Ecto neural progenitor cell (in vitro differentiated cells): ENCODE data around the gene TAL2.
"Not testable (repeated sequence)": the region's sequence is repeated elsewhere in the genome, so short reads cannot be mapped to it uniquely, and the experiment has no call there.

Experiments
- DNase-seq: peaks from one replicate; pipeline ENCODE4 v3.0.0-alpha.2; 2018; ENCODE audit warnings: low spot score

The TAL2 gene

GRCh38 chr9:105676351-105676923, 14.2 kb downstream of the TAL2 start:
- peak; percentile 76 for DNase-seq

GRCh38 chr9:105678163-105678562, 15.9 kb downstream of the TAL2 start:
- DNase-seq = no peak

DNA sequence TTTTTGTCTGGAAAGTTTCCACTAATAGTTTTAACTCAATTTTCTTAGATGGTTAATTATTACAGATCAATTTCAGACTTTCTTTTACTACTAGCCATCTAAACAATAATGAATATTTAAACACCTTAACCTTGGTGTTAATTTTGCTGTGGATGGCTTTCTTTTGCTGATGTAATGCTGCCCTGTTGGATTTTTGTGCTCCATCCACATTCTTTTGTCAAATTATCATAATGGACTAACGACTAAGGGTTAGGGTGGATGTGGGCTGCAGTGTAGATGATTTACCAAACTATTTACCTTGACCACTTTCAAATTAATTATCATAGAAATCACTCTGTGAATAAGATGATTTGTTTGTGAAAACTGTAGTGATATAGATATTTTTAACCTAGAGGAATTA, 16.5 kb downstream of the TAL2 start:
- no peak for DNase-seq

GRCh38 chr9:105679257-105680022, 17.2 kb downstream of the TAL2 start:
- no peak for DNase-seq

GRCh38 chr9:105681313-105681712, 19.1 kb downstream of the TAL2 start:
- DNase-seq = no peak

GRCh38 chr9:105681724-105682123, 19.5 kb downstream of the TAL2 start:
- DNase-seq = no peak

- no peak for DNase-seq
Measured at GRCh38 chr9:105683688-105684275, 21.5 kb downstream of the TAL2 start.

DNA sequence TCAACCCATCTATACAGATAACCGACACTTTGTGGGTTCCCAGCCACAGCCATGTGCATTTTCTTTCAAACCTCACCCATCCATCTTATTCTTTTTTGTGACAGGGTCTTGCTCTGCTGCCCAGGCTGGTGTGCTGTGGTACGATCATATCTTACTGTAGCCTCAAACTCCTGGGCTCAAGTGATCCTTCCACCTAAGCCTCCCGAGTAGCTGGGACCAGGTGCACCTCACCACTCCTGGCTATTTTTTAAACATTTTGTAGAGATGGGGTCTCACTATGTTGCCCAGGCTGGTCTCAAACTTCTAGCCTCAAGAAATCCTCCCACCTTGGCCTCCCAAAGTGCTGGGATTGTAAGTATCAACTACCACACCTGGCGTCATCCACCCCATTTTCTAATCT, 24.7 kb downstream of the TAL2 start:
- no peak for DNase-seq

GRCh38 chr9:105690742-105691141, 28.5 kb downstream of the TAL2 start:
- no peak for DNase-seq

- no peak for DNase-seq
Measured at GRCh38 chr9:105693435-105694189, 31.4 kb downstream of the TAL2 start.

DNA sequence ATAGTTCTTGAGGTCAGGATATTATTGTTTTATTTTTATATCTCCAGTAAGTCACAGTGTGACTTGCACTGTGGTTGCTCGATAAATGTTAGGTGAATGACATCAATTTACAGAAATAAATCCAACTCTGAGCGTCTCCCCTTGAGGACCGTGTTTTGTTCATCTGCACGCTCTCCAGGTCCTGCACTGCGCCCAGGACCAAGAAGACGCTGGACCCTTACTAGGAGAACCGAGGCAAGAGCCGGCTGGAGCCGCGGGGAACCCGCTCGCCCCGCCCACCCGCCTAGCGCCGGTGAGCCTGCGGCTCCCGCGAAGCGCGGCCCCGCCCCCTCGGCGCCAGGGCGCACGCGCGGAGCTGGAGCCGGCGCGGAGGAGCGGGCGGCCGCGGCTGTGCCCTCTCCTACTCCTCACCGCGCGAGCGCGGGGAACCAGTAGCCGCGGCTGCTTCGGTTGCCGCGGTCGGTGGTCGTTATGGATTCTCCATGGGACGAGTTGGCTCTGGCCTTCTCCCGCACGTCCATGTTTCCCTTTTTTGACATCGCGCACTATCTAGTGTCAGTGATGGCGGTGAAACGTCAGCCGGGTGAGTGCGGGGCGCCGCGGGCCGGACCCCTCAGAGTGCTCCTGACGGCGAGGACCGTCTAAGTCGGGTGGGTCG, 32.1 kb downstream of the TAL2 start, which contains the start of gene TMEM38B:
Gene TMEM38B, plus strand, starts transcription at position 352 of the 658 bp plus-strand sequence. Its CDS starts 120 bp downstream, at position 472.
- peak; percentile 88 for DNase-seq

GRCh38 chr9:105694848-105695581, 32.8 kb downstream of the TAL2 start:
- DNase-seq = peak; percentile 78

GRCh38 chr9:105696219-105696793, 34.0 kb downstream of the TAL2 start:
- DNase-seq = no peak

GRCh38 chr9:105697871-105698270, 35.6 kb downstream of the TAL2 start:
- DNase-seq = no peak

DNA sequence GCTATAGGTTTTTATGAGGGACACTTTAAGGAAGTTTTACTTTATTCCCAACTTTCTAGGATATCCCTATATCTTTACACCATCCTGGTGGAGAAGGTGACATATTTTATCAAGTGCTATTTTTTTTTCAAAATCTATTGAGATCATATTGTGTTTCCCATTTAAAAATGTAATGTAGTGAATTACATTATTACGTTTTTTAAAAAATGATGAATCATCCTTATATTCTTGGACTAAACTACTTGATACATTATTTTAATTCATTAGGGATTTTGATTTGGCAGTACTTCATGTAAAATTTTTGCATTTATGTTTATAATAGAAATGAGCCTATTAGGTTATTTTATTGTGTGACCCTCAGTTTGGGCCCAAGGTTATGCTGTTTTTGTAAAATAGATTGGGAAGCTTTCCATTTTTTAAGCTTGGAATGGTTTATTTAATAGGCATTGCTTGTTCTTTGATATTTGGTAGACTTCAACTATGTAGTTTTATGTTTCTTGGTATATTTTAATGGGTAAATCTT, 36.2 kb downstream of the TAL2 start:
- DNase-seq = no peak

DNA sequence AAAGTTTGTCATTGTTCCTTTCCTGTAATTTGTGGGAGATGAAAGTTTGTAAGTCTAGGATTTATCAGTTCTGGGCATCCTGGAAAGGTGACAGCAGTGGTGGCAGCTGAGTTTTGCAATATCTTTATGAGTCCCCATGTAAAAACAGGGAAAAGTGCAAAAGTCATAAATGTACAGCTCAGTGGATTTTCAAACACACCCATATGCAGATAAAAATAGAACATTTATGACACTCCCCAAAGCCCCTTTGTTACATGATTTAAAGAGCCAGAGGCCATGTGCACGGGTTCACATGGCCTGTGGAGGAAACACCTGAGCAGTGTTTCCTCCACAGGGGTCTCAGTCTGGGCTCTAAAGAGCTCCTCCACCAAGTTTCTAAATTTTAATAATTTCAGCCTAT, 38.4 kb downstream of the TAL2 start:
- DNase-seq = no peak

GRCh38 chr9:105701145-105701544, 38.9 kb downstream of the TAL2 start:
- no peak for DNase-seq

DNA sequence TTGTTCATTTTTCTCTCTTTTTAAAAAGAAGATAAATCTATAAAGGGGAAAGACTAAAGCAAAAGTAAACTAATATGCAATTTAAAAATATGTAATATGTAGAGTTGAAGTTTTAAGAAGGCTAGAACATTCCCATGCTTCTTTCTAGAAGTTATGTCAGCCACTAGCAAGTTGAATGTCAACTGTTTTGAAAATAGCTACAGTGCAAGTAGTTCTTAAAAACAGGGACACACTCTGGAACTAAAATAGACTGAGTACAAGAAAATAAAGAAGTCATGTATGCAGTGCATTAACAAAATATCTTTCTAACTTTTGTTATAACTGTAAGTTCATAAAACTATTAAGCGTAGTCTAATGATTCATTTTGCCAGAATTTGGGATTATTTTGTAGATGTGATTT, 40.0 kb downstream of the TAL2 start:
- no peak for DNase-seq

DNA sequence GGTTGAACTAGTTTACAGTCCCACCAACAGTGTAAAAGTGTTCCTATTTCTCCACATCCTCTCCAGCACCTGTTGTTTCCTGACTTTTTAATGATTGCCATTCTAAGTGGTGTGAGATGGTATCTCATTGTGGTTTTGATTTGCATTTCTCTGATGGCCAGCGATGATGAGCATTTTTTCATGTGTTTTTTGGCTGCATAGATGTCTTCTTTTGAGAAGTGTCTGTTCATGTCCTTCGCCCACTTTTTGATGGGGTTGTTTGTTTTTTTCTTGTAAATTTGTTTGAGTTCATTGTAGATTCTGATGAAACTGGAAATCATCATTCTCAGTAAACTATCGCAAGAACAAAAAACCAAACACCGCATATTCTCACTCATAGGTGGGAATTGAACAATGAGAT, 41.4 kb downstream of the TAL2 start:
- DNase-seq = not testable (repeated sequence)

GRCh38 chr9:105706156-105706555, 43.9 kb downstream of the TAL2 start:
- DNase-seq = no peak

- no peak for DNase-seq
Measured at GRCh38 chr9:105708405-105708804, 46.1 kb downstream of the TAL2 start.
